ENCODE data around the gene CAMKMT. TPM values are rescaled to one million over a fixed set of nuclear protein-coding genes. Genes with fewer than 3 reads are reported as not detected.

Gene CAMKMT
- total and polyA plus RNA-seq, 9 of the 15 experiments (the other 6 are each of a cell fraction or from before 2014, with no cell fraction given), result 1.6 to 15.3 (median 7.4) TPM

- TF ChIP-seq RAD21 (CRISPR knock-in tag; conservative IDR thresholded peaks at IDR 0.05 in 1 of 2, IDR thresholded peaks at IDR 0.05 in 1 of 2) (peak; percentile 97 to 98), DPF2 (IDR thresholded peaks at IDR 0.05) (0 out of 2 replicates have a peak, but pooled peaks have one; percentile 15), NBN (IDR thresholded peaks at IDR 0.05; ENCODE audit: low read depth) (no peak), MAFK (IDR thresholded peaks at IDR 0.05; ENCODE audit: low read length) (peak; percentile 48; the same call in 1 of the 2 replicates), RCOR1 (IDR thresholded peaks at IDR 0.05; ENCODE audit: borderline replicate concordance in 1 of 2, low read depth in 2 of 2, low read length in 2 of 2) (peak in 1 of 2 experiments; percentile 55; a peak in 1 of 4 replicates), HMBOX1 (IDR thresholded peaks at IDR 0.05) (no peak), GTF2A2 (tag; IDR thresholded peaks at IDR 0.05) (no peak), FOXP4 (CRISPR knock-in tag; IDR thresholded peaks at IDR 0.05; ENCODE audit: borderline replicate concordance) (no peak), ZNF518B (CRISPR knock-in tag; IDR thresholded peaks at IDR 0.05) (no peak), RB1 (IDR thresholded peaks at IDR 0.05; ENCODE audit: low read depth) (peak; percentile 85), ZBTB5 (IDR thresholded peaks at IDR 0.05) (no peak), HDAC8 (tag; IDR thresholded peaks at IDR 0.05) (no peak), E2F6 (IDR thresholded peaks at IDR 0.05; ENCODE audit: borderline replicate concordance in 1 of 2, extremely low read depth in 1 of 2, insufficient read depth in 1 of 2, insufficient read length in 1 of 2, low read depth in 1 of 2, low read length in 1 of 2, poor library complexity in 1 of 2, severe bottlenecking in 1 of 2) (no peak), ZNF583 (CRISPR knock-in tag; IDR thresholded peaks at IDR 0.05) (no peak)
These were observed 117.6 kb downstream of the CAMKMT start (continued) for GRCh38 chr2:44479127-44479887.
